ENCODE results near the gene PRSS22.
A peak's percentile ranks its signal among the peaks of the same experiment; 100 is the strongest.
"Not testable (repeated sequence)": the region's sequence is repeated elsewhere in the genome, so short reads cannot be mapped to it uniquely, and the experiment has no call there.

Gene PRSS22, protein sequence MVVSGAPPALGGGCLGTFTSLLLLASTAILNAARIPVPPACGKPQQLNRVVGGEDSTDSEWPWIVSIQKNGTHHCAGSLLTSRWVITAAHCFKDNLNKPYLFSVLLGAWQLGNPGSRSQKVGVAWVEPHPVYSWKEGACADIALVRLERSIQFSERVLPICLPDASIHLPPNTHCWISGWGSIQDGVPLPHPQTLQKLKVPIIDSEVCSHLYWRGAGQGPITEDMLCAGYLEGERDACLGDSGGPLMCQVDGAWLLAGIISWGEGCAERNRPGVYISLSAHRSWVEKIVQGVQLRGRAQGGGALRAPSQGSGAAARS

GRCh38 chr16:2857451-2858244, at the start of gene PRSS22:
Gene PRSS22 (minus strand): TSS chr16:2858170. CDS start chr16:2858104, 66 bp downstream.
- DNase-seq (ENCODE audit: low read depth) = no peak

- DNase-seq (ENCODE audit: low read depth) = not testable (repeated sequence)
Observed at GRCh38 chr16:2907084-2907753, 49.2 kb upstream of the PRSS22 start.

DNA sequence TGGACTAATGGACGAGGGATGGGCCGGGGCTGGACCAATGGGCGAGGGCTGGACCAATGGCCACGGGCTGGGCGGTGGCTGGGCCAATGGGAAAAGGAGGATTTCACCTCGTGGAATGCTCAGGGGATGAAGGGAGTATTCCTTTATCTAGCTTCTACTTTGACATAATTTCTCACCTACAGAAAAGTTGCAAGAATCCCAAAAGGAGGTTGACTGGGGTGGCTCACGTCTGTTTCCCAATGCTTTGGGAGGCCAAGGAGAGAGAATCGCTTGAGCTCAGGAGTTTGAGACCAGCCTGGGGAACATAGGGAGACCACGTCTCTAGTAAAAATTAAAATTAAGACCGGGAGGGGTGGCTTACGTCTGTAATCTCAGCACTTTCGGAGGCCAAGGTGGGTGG, 48.0 kb upstream of the PRSS22 start:
- no peak for DNase-seq (ENCODE audit: low read depth)

GRCh38 chr16:2905241-2905987, 47.4 kb upstream of the PRSS22 start:
- DNase-seq (ENCODE audit: low read depth) = peak; percentile 94

DNA sequence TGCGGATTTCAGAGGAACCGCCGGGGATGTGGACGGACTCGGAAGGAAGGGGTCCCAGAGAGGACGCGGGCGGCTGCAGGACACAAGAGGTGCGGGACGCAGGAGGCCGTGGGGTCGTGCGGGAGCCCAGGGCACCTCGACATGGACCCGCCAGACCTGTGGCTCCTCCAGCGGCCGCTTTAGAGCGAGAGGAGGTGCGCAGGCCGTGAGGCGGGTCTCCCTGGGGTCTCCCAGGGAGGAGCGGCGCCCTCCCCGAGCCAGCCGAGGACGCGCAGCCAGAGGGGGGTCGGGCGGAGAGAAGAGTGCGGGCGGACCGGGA, 46.9 kb upstream of the PRSS22 start:
- DNase-seq (ENCODE audit: low read depth) = no peak

DNA sequence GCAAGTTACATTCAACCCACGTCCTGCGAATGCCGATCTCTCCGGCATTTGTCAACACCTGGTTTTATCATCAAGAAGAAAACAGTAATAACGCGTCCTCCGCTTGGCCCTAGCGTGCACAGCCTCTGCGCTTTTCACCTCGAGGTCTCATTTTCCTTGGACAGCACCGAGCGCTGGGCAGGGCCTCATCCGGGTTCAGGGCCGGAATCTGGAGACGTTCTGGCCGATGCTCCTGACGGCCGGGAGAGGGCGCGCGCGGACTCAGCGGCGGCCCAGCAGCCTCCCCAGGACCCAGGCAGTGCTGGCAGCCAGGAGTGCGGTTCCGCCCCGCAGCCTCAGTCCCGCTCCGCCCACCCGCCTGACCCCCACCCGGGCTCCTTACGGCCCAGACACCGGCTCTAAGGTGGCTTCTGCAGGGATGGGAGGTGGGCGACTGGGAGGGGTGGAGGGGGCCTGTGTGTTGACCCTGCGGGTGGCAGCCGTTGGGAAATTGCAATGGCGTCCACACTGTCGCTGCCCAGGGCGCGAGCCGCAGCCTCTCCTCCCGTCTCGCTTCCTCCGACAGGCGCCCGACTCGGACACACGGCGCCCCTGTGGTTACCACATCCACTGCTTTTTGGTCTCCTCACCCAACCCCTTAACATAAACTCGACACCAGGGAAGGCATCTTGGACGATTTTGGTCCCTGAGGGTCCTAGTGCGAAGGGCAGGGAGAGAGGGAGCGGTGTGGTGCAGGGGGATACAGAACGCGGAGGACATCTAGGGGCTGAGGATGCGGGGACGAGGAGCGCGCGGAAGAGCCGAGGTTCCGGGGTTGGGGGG, 46.3 kb upstream of the PRSS22 start:
- peak; percentile 34 for DNase-seq (ENCODE audit: low read depth)

- DNase-seq (ENCODE audit: low read depth) = no peak
Observed at GRCh38 chr16:2902337-2903130, 44.6 kb upstream of the PRSS22 start.

GRCh38 chr16:2900526-2901075, 42.6 kb upstream of the PRSS22 start:
- no peak for DNase-seq (ENCODE audit: low read depth)

DNA sequence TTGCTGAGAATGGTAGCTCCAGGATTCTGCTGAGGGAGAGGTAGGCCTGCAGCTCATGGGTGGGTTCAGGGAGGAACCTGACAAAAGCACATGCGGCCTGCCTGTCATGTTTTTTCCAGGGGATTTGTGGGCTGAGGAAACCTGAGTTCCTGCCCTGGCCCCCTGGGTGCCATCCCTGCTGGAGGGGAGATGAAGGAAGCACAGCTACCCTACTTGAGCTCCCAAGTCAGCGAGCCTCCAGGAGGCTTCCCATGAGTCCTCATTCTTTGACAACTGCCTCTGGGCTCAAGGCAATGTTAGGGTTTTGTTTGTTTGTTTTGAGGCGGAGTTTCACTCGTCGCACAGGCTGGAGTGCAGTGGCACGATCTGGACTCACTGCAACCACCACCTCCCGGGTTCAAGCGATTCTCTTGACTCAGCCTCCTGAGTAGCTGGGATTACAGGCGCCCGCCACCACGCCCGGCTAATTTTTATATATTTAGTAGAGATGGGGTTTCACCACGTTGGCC, 41.6 kb upstream of the PRSS22 start:
- no peak for DNase-seq (ENCODE audit: low read depth)

DNA sequence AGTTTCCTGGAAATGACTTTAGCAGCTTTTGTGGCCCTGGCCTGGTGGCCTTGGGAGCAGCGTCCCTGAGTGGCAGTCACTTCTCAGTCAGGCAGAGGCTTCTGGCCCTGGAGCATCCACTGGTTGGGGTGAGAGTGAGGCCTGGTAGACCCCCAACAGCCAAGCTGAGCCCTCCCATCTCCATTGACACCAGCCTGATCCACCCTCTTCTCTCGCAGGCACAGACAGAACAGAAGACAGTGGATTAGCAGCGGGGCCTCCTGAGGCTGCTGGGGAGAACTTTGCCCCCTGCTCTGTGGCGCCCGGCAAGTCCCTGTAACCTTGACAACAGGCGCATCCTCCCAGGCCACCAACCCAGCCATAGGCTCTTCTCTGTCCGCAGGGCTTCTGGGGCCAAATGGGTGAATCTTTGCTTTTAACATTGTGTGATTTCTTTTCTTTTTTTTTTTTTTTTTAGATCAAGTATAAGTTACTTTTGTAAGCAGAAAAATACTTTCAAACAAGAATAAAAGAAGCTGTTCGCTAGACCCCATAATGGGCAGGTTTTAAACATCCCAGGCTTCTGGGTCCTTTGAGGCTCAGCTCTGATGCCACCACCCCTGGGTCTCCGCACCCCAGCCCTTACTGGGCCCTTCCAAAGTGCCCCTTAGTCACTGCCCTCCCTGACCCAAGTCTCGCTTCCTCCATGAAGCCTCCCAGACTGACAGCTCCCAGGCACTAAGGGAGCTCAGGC, 41.0 kb upstream of the PRSS22 start:
- DNase-seq (ENCODE audit: low read depth) = no peak

DNA sequence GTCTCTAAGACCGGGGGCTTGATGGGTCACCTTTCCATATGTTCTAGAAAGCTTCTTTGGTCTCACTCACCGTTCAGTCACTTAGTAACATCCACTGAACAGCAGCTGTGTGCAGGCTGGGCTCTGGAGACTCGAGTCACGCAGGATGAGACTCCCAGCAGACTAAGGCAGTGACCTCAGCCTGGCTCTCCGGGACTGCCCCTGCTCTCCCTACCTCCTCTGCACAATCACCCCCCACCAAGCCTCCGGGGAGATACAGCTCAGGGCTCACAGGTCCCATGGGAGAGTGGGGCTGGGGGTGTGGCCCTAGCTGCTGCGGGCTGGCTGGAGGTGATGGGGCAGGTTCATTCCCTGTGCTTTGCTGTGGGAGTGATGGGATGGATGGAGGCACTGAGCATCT, 39.1 kb upstream of the PRSS22 start:
- DNase-seq (ENCODE audit: low read depth) = no peak

GRCh38 chr16:2896480-2897010, 38.6 kb upstream of the PRSS22 start:
- no peak for DNase-seq (ENCODE audit: low read depth)

DNA sequence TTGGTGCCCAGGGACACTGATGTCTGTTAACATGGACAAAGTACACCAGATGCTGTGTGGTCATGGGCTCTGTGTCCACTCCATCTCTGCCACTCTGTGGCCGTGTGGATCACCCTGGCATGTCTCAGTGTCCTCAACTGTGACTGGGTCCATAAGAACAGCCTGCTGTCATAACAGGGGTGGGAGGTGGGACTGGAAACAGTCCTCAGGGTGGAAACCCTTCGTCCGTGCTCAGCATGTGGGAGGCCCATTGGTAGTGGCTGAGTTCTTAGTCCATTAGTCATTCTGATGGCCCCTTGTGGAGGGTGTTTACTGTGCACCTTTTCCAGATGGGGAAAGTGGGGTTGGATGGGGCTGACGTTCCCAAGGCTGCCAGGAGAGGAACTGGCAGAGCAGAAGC, 37.8 kb upstream of the PRSS22 start:
- no peak for DNase-seq (ENCODE audit: low read depth)

DNA sequence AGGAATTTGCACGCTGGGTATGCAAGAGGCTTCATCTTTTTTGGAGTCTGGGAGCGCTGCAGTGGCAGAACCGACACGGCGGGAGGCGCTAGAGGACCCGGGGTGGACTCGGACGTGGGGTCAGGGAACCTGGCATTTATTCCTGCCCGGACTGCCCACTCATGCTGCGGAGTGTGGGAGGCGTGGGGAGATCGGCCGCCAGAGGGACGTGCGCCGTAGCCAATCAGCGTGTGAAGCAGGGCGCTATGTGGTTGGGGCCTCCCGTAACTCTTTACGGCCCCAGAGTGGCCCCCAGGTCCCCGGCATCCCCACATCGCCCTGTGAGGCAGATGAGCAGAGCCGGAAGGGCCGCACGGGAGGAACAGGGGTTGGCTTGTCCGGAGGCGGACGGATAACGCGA, 36.3 kb upstream of the PRSS22 start:
- DNase-seq (ENCODE audit: low read depth) = no peak

DNA sequence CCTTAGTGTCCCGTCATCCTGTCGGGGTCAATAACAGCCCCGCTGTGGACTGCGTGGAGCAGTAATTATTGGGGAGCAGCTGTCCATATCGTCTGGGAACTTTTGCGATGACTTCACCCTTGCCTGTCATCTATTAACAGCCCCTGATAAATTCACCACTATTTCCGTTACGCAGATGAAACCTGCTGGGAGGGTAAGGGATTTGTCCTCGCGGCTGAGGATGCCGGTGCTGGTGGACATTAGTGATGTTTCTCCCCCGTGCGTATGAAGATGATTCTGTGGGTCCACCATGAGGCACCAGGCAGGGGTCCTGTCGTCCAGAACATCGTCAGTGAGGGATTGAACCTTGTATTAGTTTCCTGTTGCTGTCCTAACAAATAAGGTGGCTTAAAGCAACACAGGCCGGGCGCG, 26.1 kb upstream of the PRSS22 start:
- DNase-seq (ENCODE audit: low read depth) = no peak

GRCh38 chr16:2883458-2883908, 25.5 kb upstream of the PRSS22 start:
- DNase-seq (ENCODE audit: low read depth) = no peak

- DNase-seq (ENCODE audit: low read depth) = peak; percentile 93
Observed at GRCh38 chr16:2882650-2883457, 24.9 kb upstream of the PRSS22 start, which contains the start of gene FLYWCH2. Gene FLYWCH2 (plus strand): TSS chr16:2883215. CDS start chr16:2896450, 13,235 bp downstream.

All from GM04503 (cell line).